ENCODE results near the gene FEZF2. TPM values are rescaled to one million over a fixed set of nuclear protein-coding genes. Genes with fewer than 3 reads are reported as not detected.

FEZF2 gene
- total and polyA plus RNA-seq, 10 donors = not detected

DNA sequence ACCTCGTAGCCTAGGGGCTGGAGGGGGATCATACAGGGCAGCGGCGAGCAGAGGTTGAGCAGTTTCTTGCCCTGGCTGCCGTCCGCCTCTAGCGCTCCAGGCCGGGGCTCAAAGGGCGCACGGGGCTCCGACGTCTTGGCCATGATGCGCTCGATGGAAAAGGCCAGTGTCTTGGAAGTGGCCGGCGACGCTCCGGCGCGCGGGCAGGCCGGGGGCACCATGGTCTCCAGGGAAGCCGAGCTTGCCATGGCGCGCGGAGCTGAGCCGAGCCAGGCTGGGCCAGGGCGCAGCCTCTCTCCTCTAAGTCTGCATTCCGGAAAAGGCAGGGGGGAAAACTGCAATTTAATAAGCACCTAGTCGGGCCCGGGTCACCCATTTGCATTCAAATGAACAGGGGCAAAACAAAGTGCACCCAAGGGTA lies 719 bp downstream of the FEZF2 start:
- H3K27me3 ChIP-seq (replicated peaks in 1 of 7) = peaks cover 13 to 100% (median 97%) of the 10 kb centered on the region in 7 donors
- no peak for DNase-seq

DNA sequence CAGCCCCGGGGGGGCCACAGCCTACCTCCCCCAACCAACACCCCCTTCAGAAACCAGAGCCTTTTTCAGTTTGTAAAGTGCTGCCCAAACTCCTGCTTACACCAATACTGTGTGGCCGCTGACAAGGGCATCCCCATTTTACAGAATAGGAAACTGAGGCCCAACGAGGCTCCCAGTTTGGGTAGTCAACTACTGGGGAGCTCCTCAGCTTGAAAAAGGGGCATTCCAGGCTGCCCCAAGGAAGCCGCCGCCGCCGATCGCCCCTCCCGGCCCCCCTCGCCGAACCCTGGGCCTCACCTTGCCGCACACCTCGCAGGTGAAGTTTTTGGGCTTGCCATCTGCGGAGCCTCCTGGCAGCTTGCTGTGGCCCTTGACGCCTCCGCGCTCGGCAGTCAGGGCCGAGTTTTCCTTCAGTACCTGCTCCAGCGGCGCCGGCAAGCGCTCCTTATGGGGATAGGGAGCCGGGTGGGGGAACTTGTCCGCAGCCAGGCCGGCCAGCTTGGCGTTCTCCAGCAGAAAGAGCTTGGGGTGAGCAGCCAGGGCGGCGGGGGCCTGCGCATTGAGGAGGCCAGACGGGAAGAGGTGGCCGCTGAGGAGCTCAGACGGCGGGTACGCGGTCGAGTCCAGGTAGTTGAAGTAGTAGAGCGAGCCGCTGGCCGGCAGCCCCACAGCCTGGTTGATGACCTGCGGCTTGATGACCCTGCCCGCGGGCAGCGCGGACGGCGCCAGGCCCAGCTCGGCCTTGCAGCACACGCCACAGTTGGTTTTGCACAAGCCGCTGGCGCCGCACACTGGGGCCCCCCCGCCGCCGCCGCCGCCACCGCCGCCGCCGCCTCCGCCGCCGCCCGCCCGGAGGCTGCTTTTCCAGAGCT lies 1.4 kb downstream of the FEZF2 start:
- DNase-seq = no peak
- Histone ChIP-seq H3K27me3 (replicated peaks in 1 of 7) (peaks cover 13 to 100% (median 96%) of the 10 kb centered on the region in 7 donors), H3K4me3 (no peak overlapping the region), H3K9me3 (peaks cover 0 to 2% (median 0%) of the 10 kb centered on the region in 8 donors), H3K27ac (no peak overlapping the region), H3K4me1 (peaks cover 0 to 51% (median 21%) of the 10 kb centered on the region in 6 donors), H3K36me3 (no peaks in the 10 kb centered on the region)
- 3 to 12% (median 5%) methylated on average over 15 to 66 of the region's 66 CpGs for WGBS, 5 donors
- TF ChIP-seq POLR2AphosphoS5 (IDR thresholded peaks at IDR 0.05) (no peak), POLR2A (IDR thresholded peaks at IDR 0.05) (no peak)
- TF ChIP-seq, protein P1, sequence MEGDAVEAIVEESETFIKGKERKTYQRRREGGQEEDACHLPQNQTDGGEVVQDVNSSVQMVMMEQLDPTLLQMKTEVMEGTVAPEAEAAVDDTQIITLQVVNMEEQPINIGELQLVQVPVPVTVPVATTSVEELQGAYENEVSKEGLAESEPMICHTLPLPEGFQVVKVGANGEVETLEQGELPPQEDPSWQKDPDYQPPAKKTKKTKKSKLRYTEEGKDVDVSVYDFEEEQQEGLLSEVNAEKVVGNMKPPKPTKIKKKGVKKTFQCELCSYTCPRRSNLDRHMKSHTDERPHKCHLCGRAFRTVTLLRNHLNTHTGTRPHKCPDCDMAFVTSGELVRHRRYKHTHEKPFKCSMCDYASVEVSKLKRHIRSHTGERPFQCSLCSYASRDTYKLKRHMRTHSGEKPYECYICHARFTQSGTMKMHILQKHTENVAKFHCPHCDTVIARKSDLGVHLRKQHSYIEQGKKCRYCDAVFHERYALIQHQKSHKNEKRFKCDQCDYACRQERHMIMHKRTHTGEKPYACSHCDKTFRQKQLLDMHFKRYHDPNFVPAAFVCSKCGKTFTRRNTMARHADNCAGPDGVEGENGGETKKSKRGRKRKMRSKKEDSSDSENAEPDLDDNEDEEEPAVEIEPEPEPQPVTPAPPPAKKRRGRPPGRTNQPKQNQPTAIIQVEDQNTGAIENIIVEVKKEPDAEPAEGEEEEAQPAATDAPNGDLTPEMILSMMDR (IDR thresholded peaks at IDR 0.05 in 8 of 11, conservative IDR thresholded peaks at IDR 0.05 in 3 of 11) = no peak
- intact Hi-C loops (cut with DNase I; ENCODE audit: low total_unique reads) = no loop called here

More for the DNA sequence above, 719 bp downstream of the FEZF2 start:
- H3K4me1 ChIP-seq = peaks cover 0 to 51% (median 21%) of the 10 kb centered on the region in 6 donors
- no peaks in the 10 kb centered on the region for H3K36me3 ChIP-seq
- intact Hi-C loops (cut with DNase I; ENCODE audit: low total_unique reads) = no loop called here
- H3K4me3 ChIP-seq = no peak overlapping the region
- WGBS, 5 donors = 6 to 9% (median 7%) methylated on average over 15 to 30 of the region's 30 CpGs
- no peak overlapping the region for H3K27ac ChIP-seq
- TF ChIP-seq POLR2AphosphoS5 (IDR thresholded peaks at IDR 0.05) = no peak
- TF ChIP-seq POLR2A (IDR thresholded peaks at IDR 0.05) = no peak
- TF ChIP-seq, protein P1 (IDR thresholded peaks at IDR 0.05 in 8 of 11, conservative IDR thresholded peaks at IDR 0.05 in 3 of 11) = no peak
- peaks cover 0 to 2% (median 0%) of the 10 kb centered on the region in 8 donors for H3K9me3 ChIP-seq

DNA sequence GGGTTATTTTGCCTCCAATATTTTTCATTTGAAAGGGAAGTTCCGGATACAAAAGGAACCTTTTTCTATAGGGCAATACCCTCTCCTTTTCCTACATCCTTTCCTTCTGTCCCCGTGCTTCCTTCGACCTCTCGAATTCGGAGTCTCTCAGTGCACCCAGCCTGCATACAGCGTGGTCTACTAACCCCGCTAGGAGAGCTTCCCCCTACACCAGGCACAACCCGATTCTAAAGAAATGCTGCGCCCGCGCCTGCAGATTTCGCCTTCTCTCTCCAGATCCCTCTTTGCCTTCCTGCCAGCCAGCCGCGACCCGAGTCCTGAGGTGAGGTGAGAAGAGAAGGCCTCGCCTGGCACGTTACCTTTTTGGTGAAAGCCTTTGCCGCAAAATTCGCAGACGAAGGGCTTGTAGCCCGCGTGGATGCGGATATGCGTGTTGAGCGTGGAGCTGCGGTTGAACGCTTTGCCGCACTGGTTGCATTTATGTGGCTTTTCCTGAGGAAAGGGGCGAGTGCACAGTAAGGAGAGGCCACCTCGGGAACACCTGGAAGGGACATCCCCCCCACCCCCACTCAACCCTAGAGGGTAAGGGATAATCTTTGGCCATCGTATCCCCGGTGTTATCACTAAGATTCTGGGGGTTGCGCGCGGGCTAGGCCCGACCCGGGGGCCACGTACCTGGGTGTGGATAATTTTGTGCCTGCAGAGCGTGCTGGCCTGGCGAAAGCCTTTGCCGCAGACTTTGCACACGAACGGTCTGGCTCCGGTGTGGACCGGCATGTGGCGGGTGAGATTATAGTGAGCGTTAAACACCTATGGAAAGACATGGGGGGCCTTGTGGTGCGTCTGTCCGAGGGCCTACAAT lies 2.3 kb downstream of the FEZF2 start:
- H3K27ac ChIP-seq = no peak overlapping the region
- TF ChIP-seq, protein P1 (IDR thresholded peaks at IDR 0.05 in 8 of 11, conservative IDR thresholded peaks at IDR 0.05 in 3 of 11) = no peak
- TF ChIP-seq POLR2AphosphoS5 (IDR thresholded peaks at IDR 0.05) = no peak
- TF ChIP-seq POLR2A (IDR thresholded peaks at IDR 0.05) = no peak
- no peak overlapping the region for H3K4me3 ChIP-seq
- H3K9me3 ChIP-seq = peaks cover 0 to 2% (median 0%) of the 10 kb centered on the region in 8 donors
- H3K27me3 ChIP-seq (replicated peaks in 1 of 7) = peaks cover 11 to 100% (median 94%) of the 10 kb centered on the region in 7 donors
- WGBS, 5 donors = 7 to 9% (median 9%) methylated on average over 40 to 49 of the region's 49 CpGs
- H3K36me3 ChIP-seq = no peaks in the 10 kb centered on the region
- no peak for DNase-seq
- peaks cover 0 to 51% (median 21%) of the 10 kb centered on the region in 6 donors for H3K4me1 ChIP-seq
- intact Hi-C loops (cut with DNase I; ENCODE audit: low total_unique reads) = no loop called here

Data from spleen (tissue), 11 donors.